ENCODE results near the gene SLFN12L.
"Not testable (repeated sequence)": the region's sequence is repeated elsewhere in the genome, so short reads cannot be mapped to it uniquely, and the experiment has no call there.

DNA sequence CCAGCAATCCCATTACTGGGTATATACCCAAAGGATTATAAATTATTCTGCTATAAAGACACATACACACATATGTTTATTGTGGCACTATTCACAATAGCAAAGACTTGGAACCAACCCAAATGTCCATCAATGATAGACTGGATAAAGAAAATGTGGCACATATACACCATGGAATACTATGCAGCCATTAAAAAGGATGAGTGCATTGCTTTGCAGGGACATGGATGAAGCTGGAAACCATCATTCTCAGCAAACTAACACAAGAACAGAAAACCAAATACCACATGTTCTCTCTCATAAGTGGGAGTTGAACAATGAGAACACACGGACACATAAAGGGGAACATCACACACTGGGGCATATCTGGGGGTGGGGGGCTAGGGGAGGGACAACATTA, 8.2 kb downstream of the SLFN12L start:
- TF ChIP-seq, protein P1, sequence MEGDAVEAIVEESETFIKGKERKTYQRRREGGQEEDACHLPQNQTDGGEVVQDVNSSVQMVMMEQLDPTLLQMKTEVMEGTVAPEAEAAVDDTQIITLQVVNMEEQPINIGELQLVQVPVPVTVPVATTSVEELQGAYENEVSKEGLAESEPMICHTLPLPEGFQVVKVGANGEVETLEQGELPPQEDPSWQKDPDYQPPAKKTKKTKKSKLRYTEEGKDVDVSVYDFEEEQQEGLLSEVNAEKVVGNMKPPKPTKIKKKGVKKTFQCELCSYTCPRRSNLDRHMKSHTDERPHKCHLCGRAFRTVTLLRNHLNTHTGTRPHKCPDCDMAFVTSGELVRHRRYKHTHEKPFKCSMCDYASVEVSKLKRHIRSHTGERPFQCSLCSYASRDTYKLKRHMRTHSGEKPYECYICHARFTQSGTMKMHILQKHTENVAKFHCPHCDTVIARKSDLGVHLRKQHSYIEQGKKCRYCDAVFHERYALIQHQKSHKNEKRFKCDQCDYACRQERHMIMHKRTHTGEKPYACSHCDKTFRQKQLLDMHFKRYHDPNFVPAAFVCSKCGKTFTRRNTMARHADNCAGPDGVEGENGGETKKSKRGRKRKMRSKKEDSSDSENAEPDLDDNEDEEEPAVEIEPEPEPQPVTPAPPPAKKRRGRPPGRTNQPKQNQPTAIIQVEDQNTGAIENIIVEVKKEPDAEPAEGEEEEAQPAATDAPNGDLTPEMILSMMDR (optimal IDR thresholded peaks at IDR 0.05 in 1 of 3, IDR thresholded peaks at IDR 0.05 in 1 of 3, conservative IDR thresholded peaks at IDR 0.05 in 1 of 3; ENCODE audit: extremely low read depth in 1 of 3, insufficient read depth in 2 of 3, low read length in 3 of 3): not testable (repeated sequence)
- TF ChIP-seq EZH2 (IDR thresholded peaks at IDR 0.05; ENCODE audit: low read length): not testable (repeated sequence)

Measured in keratinocyte (primary cell).